HuH-7 (cell line): ENCODE results near the gene COL9A3.

Experiments
- DNase-seq: peaks from one replicate; pipeline ENCODE4 v3.0.0; 2011; ENCODE audit warnings: low spot score

The COL9A3 gene

GRCh38 chr20:62778601-62779416 lies 38.0 kb upstream of the COL9A3 start:
- DNase-seq, result no peak

DNA sequence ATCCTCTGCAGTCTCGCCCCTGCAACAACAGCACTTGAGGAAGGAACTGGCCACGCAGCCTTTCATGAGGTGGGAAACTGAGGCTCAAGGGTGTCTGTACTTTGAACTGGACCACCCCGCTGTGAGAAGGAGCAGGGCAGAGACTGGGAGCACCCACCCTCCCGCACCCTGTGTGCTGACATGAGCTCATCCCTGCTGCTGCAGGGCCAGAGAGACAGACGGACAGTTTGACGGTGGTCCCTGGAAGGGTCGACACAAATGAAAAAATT lies 37.5 kb upstream of the COL9A3 start:
- no peak for DNase-seq

DNA sequence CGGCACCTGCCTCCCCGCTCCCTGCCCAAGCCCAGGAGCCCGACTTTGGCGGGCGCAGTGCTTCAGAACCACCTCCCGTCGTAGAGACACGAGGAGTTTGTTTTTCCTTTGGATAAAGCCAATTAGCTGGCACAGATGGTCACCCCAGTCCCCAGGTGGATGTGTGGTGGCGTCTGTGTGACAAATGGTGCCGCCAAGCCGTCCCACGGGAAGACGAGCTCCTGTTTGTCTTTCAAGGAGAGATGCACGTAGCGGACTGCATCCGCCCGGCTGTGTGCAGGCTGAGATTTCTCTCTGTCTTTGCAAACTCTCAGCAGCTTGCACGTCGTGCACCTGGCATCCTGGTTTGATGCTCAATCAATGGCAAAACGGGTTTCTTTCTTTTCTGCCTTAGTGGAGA lies 36.6 kb upstream of the COL9A3 start:
- DNase-seq, result no peak

- no peak for DNase-seq
These were observed 36.2 kb upstream of the COL9A3 start for GRCh38 chr20:62780696-62781095.

- DNase-seq, result peak; percentile 59
These were observed 34.5 kb upstream of the COL9A3 start for GRCh38 chr20:62782149-62782892.

DNA sequence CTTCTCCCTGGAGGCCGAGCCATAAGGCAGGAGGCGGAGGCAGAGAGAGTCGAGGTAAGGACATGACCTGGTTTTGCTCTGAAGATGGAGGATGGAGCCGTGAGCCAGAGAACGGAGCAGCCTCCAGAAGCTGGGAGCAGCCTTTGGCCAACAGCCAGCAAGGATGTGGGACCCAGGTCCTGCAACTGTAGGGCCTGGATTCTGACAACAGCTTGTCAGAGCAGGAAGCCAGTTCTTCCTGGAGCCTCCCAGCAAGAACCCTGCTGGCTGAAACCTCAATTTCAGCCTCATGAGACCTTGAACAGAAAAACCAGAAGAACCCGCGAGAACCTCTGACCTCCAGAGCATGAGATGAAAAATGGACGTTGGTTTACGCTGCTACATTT lies 34.0 kb upstream of the COL9A3 start:
- DNase-seq, result no peak

- no peak for DNase-seq
These were observed 32.4 kb upstream of the COL9A3 start for GRCh38 chr20:62784497-62784896.

DNA sequence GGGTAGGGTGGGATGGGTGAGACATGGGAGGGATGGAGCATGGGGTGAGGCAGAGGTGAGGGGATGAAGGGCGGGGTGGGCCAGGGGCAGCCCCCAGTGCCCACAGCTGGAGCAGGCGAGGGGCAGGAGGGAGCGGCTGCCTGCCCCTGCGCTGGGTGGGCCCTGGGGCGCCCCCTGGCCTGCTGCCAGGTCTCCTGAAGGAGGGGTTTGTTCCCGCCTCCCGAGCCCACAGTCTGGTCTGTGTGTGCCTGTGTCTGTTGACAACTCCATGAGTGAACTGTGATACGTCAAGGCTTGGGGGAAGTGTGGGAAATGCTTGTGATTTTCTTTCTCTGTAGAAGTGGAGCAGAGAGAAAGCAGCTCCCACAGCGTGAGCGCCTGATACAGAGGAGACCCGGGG lies 31.5 kb upstream of the COL9A3 start:
- DNase-seq, result no peak

- no peak for DNase-seq
These were observed 30.7 kb upstream of the COL9A3 start for GRCh38 chr20:62786157-62786556.

GRCh38 chr20:62787321-62787720 lies 29.5 kb upstream of the COL9A3 start:
- DNase-seq, result no peak

- DNase-seq, result no peak
These were observed 29.0 kb upstream of the COL9A3 start for GRCh38 chr20:62787866-62788265.

DNA sequence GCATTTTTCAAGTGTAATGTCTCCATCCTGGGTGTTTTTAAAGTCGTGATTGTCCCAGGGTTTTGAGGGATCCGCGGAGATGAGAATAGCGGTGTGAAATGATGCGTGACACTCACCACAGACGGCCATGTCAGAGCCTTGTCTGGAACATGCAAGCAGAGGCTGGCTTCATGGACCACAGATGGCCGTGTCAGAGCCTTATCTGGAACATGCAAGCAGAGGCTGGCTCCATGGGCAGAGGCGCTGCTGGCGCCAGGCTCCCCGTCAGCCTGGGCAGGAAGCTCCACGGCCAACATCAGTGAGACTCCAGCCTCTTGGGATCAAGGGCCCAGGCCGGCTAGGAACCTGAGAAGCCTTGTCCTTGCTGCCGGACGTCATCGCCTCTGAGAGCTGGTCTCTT lies 28.2 kb upstream of the COL9A3 start:
- no peak for DNase-seq

GRCh38 chr20:62790075-62790474 lies 26.8 kb upstream of the COL9A3 start:
- no peak for DNase-seq

- DNase-seq, result peak; percentile 98
These were observed 25.3 kb upstream of the COL9A3 start for GRCh38 chr20:62791301-62792181.

DNA sequence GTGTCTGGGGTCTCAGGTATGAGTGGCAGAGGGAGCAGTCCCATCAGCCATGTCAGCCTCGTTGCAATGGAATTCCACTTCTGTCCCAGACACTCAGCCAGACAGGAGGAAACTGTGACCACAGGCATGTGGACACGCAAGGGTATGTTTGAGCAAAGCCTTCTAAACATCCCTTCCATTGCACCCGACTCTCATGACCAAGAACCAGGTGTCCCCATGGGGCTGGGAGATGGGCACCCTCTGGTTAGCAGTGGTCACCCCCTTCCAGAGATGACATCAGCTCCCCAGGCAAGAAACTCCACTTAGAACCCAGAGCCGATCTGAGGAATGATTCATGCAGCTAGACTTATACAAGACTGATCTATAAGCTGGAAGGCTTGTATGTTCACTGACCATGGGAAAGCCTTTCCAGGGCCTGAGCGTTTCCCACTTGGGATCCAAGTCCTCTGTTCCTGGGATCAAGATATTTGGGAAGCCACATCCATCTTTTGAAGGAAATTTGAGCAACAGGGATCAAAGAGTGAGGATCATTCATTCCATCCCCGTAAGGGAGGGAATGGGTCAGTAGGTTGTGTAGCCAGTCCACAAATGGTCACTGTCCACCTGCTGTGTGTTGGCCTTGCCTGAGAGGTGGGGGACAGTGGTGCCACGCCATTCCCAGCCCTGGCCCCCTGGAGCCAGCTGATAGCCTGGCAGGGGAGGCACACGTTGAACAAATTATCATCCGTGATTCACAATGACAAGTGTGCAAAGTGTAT lies 24.5 kb upstream of the COL9A3 start:
- no peak for DNase-seq

DNA sequence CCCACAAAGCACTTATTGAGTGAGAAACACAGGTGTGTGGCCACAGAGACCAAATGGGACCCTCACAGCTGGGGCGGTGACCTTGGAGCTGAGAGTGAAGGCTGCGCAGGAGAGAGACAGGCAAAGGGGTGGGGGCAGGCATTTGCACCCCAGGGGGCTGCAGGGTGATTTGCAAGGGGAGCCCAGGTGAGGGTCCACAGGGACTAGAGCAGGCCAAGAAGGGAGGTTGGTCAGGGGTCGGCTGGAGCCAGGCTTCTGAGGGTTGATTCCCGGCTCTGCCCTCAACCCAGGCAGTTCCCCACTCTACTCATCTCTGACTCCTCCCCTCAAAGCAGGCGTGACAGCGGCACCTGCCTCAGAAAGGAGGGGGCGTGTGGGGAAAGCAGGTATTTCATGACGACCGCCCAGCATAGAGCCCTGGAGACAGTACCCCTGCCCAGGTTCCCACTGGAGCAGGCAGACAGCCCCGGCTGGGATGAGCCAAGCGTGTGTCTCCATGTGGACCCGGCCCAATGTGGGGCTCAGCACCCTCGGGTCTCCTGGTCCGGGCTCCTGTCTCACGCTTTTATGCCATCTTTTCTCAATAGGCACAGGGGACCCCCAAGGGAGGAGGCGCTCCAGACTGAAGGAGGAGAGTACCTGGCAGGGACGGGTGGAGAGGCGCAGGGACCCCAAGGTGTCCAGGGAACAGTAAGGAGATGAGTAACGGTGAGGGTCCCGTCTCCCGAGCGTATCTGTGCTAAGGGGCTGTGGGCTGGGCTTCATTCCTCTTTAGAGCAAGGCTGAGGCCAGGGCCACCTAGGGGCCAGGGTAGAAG lies 23.7 kb upstream of the COL9A3 start:
- no peak for DNase-seq

- DNase-seq, result no peak
These were observed 23.2 kb upstream of the COL9A3 start for GRCh38 chr20:62793757-62794006.

DNA sequence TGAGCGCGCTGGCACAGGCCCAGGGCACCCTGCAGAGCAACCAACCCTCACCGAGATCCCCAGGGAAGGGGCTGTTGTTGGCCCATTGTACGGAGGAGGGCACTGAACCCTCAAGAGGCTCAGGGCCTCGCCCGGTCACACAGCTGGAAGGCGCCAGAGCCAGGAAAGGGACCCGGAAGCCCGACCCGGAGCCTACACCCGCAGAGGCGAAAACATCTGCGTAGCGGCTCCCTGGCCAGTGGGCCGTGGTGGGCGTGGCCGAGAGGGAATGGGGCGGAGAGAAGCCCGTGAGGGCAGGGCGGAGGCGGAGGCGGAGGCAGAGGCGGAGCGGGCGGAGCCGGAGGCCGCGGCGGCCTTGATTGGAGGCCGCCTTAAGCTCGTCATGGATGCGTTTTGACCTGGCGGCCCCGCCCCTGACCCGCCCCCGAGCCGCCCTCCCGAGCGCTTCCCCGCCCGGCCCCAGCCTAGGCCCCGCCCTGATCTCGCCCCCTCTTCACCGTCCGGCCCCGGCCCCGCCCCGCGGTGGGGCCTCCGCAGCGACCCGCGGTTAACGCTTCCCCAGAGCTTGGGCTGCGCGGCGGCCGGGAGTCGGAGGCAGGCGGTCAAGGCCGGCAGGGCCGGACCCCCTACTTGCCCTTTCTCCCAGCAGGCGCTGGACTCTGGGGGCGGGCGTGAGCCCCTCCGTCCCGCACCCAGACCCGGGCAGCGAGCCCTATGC lies 22.7 kb upstream of the COL9A3 start:
- peak; percentile 97 for DNase-seq

GRCh38 chr20:62795023-62795761 lies 21.7 kb upstream of the COL9A3 start:
- peak; percentile 90 for DNase-seq
